SK-MEL-5 (cell line): ENCODE measurements around the gene CBX7. TPM values are rescaled to one million over a fixed set of nuclear protein-coding genes. Genes with fewer than 3 reads are reported as not detected.

Experiments
- DNase-seq: peaks from one replicate; pipeline ENCODE4 v3.0.0-alpha.2; 2016; ENCODE audit warnings: low read depth, low spot score
- in situ Hi-C: cut with HindIII; loops from 2 replicates; pipeline ENCODE4 v1.10.0; 2016; ENCODE audit warnings: low sequenced_read_pairs, high pct_unique_total_duplicates, low pct_unique_long_range_greater_than_20kb
- total RNA-seq: library from RNA; depleted of rRNA; stranded (reverse); fragments of >200 nt; shearing (Covaris generic); gene quantifications from 2 replicates; pipeline ENCODE4 v1.2.3, GENCODE V29; 2014

The CBX7 gene
- total RNA-seq, 1 experiment from 2014 or later, result 2.7 TPM

DNA sequence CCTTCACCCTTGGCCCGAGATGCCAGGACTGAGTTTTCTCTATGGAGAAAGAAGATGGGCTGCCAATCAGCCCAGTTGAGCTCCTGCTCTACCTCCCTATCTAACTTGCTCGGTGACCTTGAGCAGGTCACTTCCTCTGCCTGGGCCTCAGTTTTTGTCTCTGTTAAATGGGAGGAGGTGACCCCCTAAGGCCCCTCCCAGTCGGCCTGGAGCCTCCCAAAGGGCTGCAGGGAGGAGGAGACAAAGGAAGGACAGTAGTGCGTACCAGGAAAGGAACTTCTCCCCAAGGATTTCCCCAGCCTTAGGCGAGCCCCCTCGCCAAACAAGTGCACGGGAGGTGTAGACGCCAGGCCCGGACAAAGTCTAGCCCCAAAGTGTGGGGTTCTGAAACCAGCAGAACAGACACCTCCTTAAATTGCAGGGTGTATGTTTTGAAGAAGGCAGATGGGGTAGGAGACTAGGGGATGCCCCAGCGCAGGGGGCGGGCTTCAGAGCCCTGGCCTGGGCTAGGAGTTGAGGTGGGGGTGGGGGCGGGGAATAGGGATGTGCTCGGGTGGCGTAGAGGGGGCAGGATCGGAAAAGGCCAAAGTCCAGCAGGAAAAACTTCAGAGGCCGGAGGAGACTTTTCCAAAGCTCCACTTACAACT, 1.0 kb downstream of the CBX7 start:
- DNase-seq, result no peak
- in situ Hi-C loops, result no loop called here

DNA sequence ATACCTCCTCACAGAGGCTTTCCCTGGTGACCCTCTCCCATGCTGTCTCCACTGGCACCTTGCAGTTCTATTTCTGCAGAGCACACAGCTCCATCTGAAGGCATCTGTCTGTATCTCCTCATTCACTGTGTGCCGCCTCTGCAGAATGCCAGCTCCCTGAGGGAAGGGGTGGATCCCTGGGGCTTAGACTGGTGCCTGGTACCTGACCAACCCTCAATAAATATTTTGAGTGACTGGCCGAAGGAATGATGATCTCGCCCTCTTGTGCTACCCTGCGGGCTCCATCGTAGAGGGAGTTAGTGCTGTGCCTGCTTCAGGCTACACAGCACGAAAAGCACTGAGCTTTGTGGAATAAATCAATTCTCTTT, 1.6 kb downstream of the CBX7 start:
- in situ Hi-C loops, result no loop called here
- peak; percentile 38 for DNase-seq

DNA sequence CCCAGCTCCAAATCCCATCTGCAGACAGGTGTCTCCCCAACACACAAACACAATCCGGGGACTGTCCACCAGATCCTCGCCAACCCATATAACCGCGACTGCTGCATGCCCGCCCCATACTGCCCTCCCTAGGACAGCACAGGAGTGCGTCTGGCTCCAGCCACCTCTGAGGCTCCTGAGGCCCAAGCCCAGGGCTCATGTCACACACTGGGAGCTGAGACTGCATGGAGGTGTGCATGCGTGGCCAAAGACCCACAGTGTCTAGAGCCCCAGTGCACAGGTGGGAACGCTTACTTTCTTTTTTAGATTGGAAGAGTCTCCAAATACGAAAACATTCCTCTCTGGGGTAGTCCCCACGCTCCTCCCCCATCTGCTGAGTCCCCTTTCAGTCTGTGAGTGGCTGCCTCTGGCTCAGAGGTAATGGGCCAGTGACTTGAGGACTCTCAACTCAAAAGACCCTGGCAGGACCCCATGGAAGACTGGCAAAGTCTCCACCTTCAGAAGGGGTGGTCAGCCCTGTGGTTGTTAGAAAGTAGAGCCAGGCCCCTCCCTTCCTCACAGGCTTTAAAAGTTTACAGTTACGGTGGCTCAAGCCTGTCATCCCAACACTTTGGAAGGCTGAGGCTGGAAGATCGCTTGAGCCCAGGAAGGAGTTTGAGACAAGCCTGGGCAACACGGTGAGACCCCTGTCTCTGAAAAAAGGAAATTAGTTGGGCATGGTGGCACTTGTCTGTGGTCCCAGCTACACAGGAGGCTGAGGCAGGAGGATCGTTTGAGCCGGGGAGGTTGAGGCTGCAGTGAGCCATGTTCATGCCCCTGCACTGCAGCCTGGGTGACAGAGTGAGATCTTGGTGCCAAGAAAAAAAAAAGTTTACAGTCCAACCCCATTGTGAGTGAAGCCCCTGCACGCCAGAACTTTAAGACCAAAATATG, 2.3 kb downstream of the CBX7 start:
- no peak for DNase-seq
- in situ Hi-C loops, result no loop called here

DNA sequence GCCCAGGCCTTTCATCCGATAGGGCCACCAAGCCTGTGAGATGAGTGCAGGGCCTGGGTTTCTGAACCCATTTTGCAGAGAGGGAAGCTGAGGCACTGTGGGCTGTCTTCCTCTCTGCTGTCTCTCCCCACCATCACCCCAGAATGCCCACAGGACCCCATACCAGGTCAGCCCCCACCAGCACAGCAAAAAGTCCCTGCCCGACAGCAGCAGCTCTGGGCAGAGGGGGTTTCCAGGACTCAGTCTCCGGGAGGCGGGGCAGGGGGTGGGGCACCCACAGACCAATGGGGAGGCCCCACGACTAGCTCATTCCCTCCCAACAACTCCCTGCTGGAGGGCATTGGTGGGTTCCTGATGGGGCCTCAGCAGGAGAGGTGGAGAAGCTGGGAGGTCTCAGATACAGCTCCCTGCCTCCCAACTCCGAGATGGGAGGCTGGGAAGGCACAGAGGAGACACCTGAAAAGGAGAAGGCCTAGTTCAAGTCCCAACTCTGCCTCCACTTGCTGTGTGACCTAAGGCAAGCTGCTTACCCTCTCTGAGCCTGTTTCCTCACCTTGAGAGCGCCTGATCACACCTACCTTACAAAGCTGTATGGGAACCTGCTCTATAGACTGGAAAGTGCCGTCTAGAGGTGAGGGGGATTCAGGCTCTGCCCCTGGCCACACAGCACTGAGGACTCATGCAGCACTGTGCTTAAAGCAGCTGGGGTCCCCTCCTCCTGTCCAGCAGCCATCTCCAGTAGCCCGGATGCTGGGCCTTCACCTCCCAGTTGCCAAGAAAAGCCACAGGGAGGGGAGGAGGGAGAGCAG, 3.5 kb downstream of the CBX7 start:
- DNase-seq, result peak; percentile 48
- in situ Hi-C loops, result no loop called here

DNA sequence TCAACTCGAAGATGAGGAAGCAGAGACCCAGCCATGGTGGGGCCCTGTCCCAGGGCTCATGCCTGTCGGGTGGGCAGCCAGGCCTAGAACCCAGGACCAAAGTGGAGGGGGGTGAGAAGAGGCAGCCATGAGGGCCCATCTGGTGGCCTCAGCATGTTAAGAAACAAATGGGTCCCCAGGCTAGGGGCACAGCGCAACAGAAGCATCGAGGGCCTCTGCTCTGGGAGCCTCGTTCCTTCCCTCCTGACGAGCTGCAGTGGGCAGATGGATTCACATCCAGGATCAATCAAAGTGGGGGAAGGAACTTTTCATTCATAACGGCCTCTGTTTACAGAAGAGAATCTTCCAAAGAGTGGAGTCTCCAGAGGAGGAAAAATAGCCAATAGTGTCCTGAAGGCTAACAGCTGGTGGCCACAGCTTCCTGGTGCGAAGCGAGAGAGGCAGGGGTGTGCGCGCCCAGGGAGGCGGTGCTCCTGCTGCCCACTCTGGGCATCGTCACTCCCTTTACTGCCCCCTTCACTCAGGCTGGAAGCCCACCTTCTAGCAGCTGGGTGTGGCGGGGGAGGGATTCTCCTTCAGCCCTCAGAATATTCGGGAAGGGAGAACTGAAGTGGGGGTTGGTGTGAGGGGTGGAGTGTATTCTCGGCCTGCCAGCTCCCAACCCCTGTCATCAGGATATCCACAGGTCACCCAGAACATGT, 4.3 kb downstream of the CBX7 start:
- DNase-seq, result no peak
- in situ Hi-C loops, result no loop called here

DNA sequence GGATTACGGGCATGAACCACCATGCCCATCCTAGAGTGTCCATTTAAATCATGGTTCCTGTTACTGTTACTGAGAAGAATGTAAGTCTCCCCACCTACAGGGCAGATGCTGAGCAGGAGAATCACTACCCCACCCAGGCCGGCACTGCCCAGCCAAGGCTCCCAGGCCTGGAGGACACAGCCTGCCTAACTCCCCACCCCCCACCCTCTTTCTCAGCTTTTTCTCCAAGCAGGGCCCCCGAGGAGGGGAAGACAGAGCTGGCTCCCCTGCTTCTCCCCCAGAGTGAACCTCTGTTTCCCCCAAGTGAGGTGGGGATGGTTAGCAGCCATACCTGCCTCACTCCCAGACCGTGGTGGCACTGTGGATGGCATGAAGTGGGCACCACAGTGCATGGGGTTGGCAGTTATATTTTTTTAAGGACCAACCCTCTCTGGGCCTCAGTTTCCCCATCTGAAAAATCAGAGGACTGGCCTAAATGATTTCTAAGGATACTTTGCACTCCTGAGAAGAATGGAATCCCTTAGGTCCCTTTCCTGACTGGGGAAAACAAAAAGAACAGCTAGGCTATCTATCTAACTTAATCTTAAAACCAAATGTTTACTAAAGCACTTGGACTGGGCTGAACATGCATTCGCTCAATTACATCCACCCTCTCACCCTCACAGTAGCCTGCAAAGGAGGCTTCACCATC, 5.0 kb downstream of the CBX7 start:
- DNase-seq, result no peak
- in situ Hi-C loops, result no loop called here

DNA sequence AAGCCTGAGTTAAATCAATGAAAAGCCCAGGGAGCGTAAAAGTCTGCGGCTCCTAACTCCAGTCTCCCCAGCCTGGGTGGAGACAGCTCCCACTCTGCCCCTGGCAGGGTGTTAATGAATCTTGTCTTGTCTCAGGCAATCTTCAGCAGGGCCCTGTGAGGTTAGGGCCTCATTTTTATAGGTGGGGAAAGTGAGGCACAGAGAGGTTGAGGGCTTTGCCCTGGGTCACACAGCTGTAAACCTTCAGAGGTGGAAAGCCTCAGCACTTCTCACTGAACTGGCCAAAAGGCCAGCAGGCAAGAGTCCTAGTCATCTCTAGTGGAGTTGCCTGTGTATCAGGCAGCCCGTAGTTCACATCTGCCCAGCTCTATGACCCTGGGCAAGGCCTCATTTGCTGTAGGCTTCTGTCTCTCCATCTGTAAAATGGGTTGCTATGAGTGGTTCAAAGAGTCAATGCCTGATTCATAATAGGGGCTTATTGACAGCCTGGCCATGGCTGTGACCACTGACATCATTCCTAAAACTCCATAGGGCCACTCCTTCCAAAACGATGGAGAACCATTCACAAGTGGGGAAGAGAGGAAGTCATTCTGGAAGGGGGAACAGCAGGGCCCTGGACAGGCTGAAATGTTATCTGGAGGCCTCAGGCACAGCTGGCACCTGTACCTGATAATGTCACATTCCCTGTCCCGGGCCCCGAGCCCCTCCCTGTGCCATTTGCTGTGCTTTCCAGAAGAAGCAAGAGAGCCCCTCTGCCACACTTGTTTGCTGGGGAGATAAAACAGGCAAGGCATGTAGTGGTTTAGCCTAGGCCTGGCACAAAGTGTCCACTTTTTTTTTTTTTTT, 6.0 kb downstream of the CBX7 start:
- in situ Hi-C loops, result no loop called here

DNA sequence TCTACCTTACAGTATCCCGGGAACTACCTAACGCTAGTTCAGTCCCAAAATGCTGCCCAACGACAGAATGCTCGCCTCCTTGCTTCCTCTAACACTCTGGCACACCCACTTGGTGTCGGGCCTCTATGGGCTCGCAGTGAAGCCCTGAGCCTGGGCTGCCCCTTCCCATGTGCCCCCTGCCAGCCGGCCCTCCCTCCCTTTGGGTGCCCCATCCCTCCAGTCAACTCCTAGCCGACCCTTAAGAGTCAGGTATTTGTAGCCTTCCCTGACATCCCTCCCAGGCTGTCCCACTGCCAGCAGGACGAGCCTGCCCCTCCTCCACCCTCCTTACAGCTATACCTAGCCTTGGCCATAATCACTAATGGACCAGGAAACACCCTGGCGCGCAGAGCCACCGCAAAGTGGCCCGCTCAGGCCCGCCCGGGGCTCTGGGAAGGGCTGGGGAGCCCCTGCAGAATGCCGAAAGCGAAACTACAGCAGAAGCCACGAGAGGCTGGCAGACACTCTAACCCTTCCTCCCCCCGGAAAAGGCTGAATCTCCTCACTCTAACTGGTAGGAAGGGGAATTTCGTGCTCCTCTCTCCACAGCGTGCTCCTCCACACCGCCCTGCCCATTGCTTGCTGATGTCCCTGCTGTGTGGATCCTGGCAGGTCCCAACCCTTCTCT, 8.2 kb downstream of the CBX7 start:
- no peak for DNase-seq
- in situ Hi-C loops, result no loop called here

More for the DNA sequence above, 6.0 kb downstream of the CBX7 start:
- DNase-seq, result no peak

DNA sequence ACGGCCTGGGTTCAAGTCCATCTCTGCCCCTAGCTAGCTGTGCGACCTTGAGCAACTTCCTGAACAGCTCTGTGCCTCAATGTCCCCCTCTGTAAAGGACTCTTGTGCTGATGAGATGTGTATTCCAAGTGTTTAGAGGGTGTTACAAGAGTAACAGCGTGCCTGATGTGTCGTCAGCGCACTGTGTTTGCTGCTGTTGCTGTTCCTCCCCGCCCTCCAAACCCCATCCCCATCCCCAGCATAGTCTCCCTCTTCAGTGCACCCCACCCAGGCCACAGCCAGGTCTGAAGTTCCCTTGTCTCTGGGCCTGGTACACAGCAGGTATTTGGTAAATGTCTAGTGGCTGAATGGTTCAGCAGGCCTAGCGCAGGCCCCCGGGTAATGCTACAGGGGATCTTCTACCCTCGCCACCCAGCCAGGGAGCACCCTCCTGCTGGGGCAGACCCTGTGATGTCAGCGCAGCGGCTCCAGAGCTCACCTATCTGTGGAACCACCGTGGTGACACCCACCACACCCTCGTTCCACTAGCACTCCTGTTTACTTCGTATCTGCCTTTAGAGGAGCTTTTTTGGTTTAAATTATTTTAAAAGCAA, 10.3 kb downstream of the CBX7 start:
- in situ Hi-C loops, result no loop called here
- DNase-seq, result no peak

DNA sequence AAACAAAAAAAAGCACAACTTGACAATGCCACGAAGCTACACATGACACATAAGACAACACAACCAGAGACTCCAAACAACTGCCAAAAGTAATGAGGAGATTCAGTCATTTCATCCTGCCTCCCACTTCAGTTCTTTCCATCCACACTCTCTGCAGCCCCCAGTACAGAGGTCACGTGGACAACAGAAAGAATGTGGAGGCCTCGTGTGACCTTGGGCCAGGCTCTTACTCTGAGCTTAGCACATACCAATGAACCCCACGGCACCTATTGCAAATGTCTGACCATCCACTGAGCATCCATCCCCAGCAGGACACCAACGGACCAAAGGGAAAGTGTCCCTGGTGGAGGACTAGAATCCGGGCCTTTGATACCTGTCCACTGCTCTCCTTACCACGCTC, 12.5 kb downstream of the CBX7 start:
- in situ Hi-C loops, result no loop called here
- no peak for DNase-seq

DNA sequence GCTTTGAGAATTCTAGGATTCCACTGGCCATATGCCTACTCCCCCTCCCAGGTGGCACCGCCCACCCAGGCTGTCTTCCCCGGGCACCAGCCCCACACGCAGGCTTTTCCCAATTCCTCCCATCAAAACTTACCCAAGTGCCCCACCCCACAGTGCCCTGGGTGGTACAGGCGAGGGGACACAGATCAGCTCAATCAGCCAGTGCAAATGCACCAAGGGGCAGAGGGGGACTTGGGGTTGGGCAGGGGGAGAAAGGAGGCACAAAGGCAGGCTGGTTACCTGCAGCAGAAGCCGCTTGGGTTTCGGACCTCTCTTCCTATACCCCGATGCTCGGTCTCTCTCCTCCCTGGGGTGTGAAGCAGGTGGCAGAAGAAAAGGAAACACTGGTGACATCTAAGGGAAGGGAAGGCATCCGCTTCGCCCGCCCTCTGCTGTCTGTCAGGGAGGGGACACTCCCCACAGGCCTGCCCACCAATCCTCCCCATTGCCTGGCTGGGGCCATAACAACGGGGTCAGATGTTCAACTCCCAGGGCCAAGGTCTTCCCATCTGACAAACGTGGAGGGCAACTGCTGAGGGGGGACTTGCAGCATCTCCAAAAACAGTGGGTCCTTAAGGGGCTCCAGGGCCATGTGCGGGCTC, 14.0 kb downstream of the CBX7 start:
- in situ Hi-C loops, result no loop called here
- DNase-seq, result no peak

DNA sequence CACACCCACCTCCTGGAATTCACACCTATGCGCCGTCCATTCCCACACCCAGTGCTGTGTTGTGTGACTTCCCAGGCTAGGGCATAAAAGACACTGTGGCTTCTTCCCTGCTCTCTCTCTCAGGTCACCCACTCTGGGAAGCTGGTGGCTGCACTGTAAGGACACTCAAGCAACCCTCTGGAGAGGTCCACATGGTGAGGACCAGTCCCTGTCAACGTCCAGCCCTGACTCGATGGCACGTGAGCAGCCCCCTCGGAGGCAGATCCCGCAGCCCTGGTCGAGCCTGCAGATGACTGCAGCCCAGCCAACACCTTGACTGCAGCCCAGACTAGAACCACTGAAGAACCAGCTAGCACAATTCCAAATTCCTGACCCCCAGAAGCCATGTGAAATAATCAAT, 16.2 kb downstream of the CBX7 start:
- in situ Hi-C loops, result no loop called here
- DNase-seq, result no peak

DNA sequence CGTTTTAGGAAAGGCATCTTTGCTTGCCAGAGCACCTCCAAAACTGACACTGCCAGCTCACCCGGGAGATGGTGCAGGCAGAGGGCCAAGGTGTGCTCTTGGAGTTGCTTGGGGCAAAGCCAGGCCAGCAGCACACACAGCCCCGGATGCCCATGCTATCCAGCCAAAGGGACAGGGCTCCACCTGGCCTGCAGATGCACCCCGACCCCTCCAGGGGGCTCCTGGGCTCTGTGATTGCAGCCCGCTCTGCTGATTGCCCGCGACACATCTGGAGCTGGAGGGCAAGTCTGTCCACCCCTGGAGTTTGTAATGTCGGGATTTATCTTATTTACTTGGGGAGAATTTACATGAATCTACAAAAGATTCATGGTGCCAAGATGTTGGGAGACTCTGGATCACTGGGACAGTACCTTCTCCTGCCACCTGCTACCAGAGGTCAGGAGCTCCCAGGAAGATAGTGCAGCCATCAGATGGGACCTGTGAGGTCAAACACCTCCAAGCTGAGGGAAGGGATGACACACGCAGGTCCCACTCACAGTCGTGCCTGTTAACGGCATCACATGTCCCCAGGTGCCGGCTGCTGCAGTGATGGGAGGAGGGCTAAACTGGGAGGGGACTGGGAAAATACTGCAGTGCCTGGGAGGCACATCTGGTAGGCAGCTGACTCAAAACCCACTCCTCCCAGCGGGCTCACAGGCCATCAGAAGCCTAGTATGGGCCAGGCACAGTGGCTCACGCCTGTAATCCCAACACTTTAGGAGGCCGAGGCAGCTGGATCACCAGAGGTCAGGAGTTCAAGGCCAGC, 17.2 kb downstream of the CBX7 start:
- in situ Hi-C loops, result no loop called here
- DNase-seq, result peak; percentile 62

DNA sequence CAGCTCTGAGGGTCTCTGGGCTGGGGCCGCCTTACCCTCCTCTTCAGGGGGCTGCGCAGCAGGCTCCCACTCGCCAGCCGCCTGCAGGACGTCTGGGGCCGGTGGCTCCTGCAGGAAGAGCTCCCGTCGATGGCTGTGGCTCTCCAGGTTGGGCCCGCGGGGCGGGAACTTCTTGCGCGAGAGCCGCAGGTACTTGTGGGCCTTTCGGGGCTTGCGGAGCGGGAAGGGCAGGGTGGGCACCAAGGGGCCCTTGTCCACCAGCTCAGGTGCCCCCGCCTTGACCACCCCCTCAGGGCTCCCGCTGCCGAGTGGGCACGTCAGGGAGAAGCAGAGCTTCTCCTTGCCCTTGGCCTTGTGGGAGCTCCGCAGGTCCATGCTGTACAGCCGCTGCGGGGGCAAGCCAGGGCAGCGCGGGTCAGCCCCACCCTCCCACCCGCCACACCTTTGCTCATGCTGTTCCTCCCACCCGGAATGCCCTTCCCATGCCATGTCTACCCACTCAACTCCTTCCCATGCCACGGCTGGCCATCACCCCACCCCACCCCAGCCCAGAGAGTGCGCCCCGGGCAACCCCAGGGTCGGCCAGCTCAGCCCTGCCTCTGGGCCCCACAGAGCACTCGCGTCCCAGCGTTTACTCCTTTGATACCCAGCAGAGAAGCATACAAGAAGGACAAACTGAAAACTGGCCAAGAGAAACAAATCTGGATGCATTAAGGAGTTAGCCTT, 18.0 kb downstream of the CBX7 start:
- in situ Hi-C loops, result no loop called here
- no peak for DNase-seq
